ENCODE data around the gene PID1.

GRCh38 chr2:229111744-229112143 lies 159.3 kb downstream of the PID1 start:
- TF ChIP-seq CTCF (IDR thresholded peaks at IDR 0.05), result no peak
- TF ChIP-seq EZH2 (IDR thresholded peaks at IDR 0.05; ENCODE audit: borderline replicate concordance, insufficient read depth, low read depth, low read length, poor library complexity, severe bottlenecking), result no peak
